ENCODE results near the gene DPP6. TPM values are rescaled to one million over a fixed set of nuclear protein-coding genes. Genes with fewer than 3 reads are reported as not detected.

DPP6 gene
- total RNA-seq, 2 experiments from 2014 or later = not detected

DNA sequence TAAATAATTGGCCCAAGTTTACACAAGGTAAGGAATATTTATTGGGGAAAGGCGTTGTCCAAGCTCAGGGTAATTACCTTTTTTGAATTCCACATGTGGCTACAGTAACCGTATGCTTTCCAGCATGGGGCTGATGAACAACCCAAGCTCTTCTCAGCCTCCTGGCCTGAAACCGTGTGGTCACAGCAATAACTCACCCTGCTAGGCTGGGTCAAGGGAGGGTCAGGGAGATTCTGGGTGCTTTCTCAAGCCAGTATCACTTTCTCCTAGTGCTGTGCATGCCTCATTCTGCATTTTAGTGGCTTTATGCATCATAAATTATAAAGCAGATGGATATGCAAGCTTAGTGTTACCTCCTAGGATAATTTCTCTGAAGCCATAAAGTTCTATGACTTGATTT is 676.9 kb downstream of the DPP6 start:
- no peaks in the 10 kb centered on the region for H3K9me2 ChIP-seq (ENCODE audit: insufficient read depth, low read length)
- H3K4me3 ChIP-seq (ENCODE audit: low read depth, low read length, poor library complexity, severe bottlenecking) = no peak overlapping the region
- no peaks in the 10 kb centered on the region for H3K4me1 ChIP-seq (ENCODE audit: insufficient read depth, low read length, poor library complexity, severe bottlenecking)
- intact Hi-C loops (cut with micrococcal nuclease; ENCODE audit: unreplicated experiment) = no loop called here
- no peak overlapping the region for H3K4me2 ChIP-seq (ENCODE audit: low read length)
- H3K36me3 ChIP-seq (ENCODE audit: insufficient read depth, low read length) = no peaks in the 10 kb centered on the region
- no peaks in the 10 kb centered on the region for H3K9me3 ChIP-seq (ENCODE audit: low read length)
- ChIA-PET POLR2A (no interaction called here), CTCF (ENCODE audit: unreplicated experiment) (no interaction called here)
- H2AFZ ChIP-seq (ENCODE audit: low read length) = no peak overlapping the region
- DNase-seq (ENCODE audit: low spot score) = no peak
- no TSS peak for BruUV-seq (replicated peaks)
- H3K79me2 ChIP-seq (ENCODE audit: insufficient read depth, low read depth, low read length) = no peaks in the 10 kb centered on the region
- TF ChIP-seq EZH2phosphoT487 (IDR thresholded peaks at IDR 0.05; ENCODE audit: borderline replicate concordance, low read depth, low read length) = no peak
- TF ChIP-seq, protein P1, sequence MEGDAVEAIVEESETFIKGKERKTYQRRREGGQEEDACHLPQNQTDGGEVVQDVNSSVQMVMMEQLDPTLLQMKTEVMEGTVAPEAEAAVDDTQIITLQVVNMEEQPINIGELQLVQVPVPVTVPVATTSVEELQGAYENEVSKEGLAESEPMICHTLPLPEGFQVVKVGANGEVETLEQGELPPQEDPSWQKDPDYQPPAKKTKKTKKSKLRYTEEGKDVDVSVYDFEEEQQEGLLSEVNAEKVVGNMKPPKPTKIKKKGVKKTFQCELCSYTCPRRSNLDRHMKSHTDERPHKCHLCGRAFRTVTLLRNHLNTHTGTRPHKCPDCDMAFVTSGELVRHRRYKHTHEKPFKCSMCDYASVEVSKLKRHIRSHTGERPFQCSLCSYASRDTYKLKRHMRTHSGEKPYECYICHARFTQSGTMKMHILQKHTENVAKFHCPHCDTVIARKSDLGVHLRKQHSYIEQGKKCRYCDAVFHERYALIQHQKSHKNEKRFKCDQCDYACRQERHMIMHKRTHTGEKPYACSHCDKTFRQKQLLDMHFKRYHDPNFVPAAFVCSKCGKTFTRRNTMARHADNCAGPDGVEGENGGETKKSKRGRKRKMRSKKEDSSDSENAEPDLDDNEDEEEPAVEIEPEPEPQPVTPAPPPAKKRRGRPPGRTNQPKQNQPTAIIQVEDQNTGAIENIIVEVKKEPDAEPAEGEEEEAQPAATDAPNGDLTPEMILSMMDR (conservative IDR thresholded peaks at IDR 0.05; ENCODE audit: low read length) = no peak
- no peak overlapping the region for H3K27ac ChIP-seq (ENCODE audit: low read depth, low read length, poor library complexity, severe bottlenecking)
- no peaks in the 10 kb centered on the region for H4K20me1 ChIP-seq (ENCODE audit: insufficient read depth, low read length)

DNA sequence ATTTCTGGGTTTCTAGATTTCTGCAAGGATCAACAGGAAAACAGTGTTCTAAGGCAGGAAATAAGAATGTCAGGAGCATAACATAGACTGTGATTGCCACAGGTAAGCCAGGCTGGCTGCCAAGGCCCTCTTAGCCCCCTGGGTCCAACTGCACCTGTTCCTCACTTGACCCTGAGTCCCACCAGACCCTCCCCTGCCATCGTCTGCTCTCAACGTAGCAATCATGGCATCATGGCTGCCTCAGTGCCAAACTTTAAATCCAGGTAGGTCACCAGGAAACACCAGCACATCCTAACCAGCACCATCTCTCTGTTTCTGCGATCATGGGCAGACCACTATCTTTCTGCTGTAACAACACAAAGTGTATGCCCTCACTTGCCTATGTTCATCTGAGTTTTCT is 683.6 kb downstream of the DPP6 start:
- H3K4me1 ChIP-seq (ENCODE audit: insufficient read depth, low read length, poor library complexity, severe bottlenecking) = no peaks in the 10 kb centered on the region
- ChIA-PET CTCF (ENCODE audit: unreplicated experiment) (no interaction called here), POLR2A (no interaction called here)
- no peak overlapping the region for H3K4me3 ChIP-seq (ENCODE audit: low read depth, low read length, poor library complexity, severe bottlenecking)
- H2AFZ ChIP-seq (ENCODE audit: low read length) = no peak overlapping the region
- DNase-seq (ENCODE audit: low spot score) = no peak
- H4K20me1 ChIP-seq (ENCODE audit: insufficient read depth, low read length) = no peaks in the 10 kb centered on the region; the same call in 1 of the 2 replicates
- H3K36me3 ChIP-seq (ENCODE audit: insufficient read depth, low read length) = no peaks in the 10 kb centered on the region
- intact Hi-C loops (cut with micrococcal nuclease; ENCODE audit: unreplicated experiment) = no loop called here
- H3K27ac ChIP-seq (ENCODE audit: low read depth, low read length, poor library complexity, severe bottlenecking) = no peak overlapping the region
- no peaks in the 10 kb centered on the region for H3K9me2 ChIP-seq (ENCODE audit: insufficient read depth, low read length)
- H3K79me2 ChIP-seq (ENCODE audit: insufficient read depth, low read depth, low read length) = no peaks in the 10 kb centered on the region
- BruUV-seq (replicated peaks) = no TSS peak
- H3K4me2 ChIP-seq (ENCODE audit: low read length) = no peak overlapping the region
- TF ChIP-seq EZH2phosphoT487 (IDR thresholded peaks at IDR 0.05; ENCODE audit: borderline replicate concordance, low read depth, low read length) = no peak
- TF ChIP-seq, protein P1 (conservative IDR thresholded peaks at IDR 0.05; ENCODE audit: low read length) = no peak
- H3K9me3 ChIP-seq (ENCODE audit: low read length) = no peaks in the 10 kb centered on the region

DNA sequence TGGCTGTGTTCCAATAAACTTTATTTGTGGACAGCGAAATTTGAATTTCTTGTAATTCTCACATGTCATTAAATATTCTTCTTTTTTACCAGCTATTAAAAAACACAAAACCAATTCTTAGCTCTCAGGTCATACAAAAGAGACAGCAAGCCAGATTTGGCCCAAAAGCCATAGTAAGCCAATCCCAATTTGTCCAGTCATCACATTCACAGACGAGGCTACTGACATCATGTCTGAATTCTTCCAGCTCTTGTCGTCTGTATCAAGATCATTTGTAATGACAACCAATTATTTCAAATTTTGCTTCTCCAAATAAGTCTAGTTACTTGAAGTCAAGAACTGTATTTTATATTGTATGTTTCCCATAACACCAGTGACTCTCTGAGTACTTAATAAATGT is 684.2 kb downstream of the DPP6 start:
- no peaks in the 10 kb centered on the region for H3K36me3 ChIP-seq (ENCODE audit: insufficient read depth, low read length)
- H4K20me1 ChIP-seq (ENCODE audit: insufficient read depth, low read length) = no peaks in the 10 kb centered on the region; the same call in 1 of the 2 replicates
- DNase-seq (ENCODE audit: low spot score) = no peak
- no peaks in the 10 kb centered on the region for H3K9me3 ChIP-seq (ENCODE audit: low read length)
- no peak overlapping the region for H3K4me2 ChIP-seq (ENCODE audit: low read length)
- BruUV-seq (replicated peaks) = no TSS peak
- TF ChIP-seq, protein P1 (conservative IDR thresholded peaks at IDR 0.05; ENCODE audit: low read length) = no peak
- TF ChIP-seq EZH2phosphoT487 (IDR thresholded peaks at IDR 0.05; ENCODE audit: borderline replicate concordance, low read depth, low read length) = no peak
- no peak overlapping the region for H2AFZ ChIP-seq (ENCODE audit: low read length)
- H3K27ac ChIP-seq (ENCODE audit: low read depth, low read length, poor library complexity, severe bottlenecking) = no peak overlapping the region
- no peak overlapping the region for H3K4me3 ChIP-seq (ENCODE audit: low read depth, low read length, poor library complexity, severe bottlenecking)
- CTCF ChIA-PET (ENCODE audit: unreplicated experiment) = no interaction called here
- H3K79me2 ChIP-seq (ENCODE audit: insufficient read depth, low read depth, low read length) = no peaks in the 10 kb centered on the region
- no peaks in the 10 kb centered on the region for H3K4me1 ChIP-seq (ENCODE audit: insufficient read depth, low read length, poor library complexity, severe bottlenecking)
- H3K9me2 ChIP-seq (ENCODE audit: insufficient read depth, low read length) = no peaks in the 10 kb centered on the region
- intact Hi-C loops (cut with micrococcal nuclease; ENCODE audit: unreplicated experiment) = no loop called here
- POLR2A ChIA-PET = no interaction called here
